HFF-Myc (cell line): ENCODE data around the gene FIGN.

Experiments used
- DNase-seq: peaks from one replicate; pipeline ENCODE4 v3.0.0-alpha.2; 2011; ENCODE audit warnings: low read depth; ENCODE audit errors: extremely low read depth
- H3K4me3 ChIP-seq: replicated peaks from 2 replicates; pipeline ENCODE4 v1.5.1; 2011; ENCODE audit warnings: low read depth, mild to moderate bottlenecking, control low read depth, low read length
- TF ChIP-seq, protein P1 (sequence below): IDR thresholded peaks from 2 replicates; pipeline ENCODE4 v1.5.1; 2012; ENCODE audit warnings: mild to moderate bottlenecking, low read depth, low read length, control low read depth; ENCODE audit errors: missing control alignments

FIGN gene

DNA sequence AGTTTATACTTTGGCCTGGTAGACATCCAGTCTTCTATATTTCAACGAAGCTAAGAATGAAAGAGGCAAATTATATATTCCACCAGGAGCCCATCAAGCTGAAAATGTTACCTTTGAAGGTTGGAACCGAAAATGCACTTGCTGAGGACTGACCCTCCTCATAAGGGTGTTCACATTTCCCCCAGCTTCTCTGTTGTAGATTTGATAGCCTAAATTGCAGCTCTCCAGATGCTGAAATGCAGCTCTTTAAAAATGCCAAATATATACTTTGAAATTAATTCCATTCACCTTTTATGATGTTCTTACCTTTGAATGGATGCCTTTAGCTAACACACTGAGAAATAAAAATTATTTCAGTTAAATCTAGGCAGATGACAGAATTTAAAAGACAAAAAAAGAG, 1.8 kb upstream of the FIGN start:
- TF ChIP-seq, protein P1, sequence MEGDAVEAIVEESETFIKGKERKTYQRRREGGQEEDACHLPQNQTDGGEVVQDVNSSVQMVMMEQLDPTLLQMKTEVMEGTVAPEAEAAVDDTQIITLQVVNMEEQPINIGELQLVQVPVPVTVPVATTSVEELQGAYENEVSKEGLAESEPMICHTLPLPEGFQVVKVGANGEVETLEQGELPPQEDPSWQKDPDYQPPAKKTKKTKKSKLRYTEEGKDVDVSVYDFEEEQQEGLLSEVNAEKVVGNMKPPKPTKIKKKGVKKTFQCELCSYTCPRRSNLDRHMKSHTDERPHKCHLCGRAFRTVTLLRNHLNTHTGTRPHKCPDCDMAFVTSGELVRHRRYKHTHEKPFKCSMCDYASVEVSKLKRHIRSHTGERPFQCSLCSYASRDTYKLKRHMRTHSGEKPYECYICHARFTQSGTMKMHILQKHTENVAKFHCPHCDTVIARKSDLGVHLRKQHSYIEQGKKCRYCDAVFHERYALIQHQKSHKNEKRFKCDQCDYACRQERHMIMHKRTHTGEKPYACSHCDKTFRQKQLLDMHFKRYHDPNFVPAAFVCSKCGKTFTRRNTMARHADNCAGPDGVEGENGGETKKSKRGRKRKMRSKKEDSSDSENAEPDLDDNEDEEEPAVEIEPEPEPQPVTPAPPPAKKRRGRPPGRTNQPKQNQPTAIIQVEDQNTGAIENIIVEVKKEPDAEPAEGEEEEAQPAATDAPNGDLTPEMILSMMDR: no peak
- no peak for DNase-seq
- no peak overlapping the region for H3K4me3 ChIP-seq

DNA sequence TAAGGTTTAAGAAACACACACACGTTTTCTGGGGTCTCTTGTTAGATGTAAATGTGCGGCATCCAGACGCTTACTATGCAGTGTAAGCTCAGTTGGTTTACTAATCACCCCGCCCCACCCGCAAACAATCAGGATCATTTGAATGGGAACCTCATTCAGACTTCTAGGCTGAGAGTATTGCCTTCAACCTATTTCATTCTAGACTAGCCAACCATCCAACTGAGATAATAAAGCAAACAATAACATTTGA, 1.3 kb upstream of the FIGN start:
- H3K4me3 ChIP-seq: peak overlapping the region; percentile 64
- TF ChIP-seq, protein P1: no peak
- DNase-seq: no peak

DNA sequence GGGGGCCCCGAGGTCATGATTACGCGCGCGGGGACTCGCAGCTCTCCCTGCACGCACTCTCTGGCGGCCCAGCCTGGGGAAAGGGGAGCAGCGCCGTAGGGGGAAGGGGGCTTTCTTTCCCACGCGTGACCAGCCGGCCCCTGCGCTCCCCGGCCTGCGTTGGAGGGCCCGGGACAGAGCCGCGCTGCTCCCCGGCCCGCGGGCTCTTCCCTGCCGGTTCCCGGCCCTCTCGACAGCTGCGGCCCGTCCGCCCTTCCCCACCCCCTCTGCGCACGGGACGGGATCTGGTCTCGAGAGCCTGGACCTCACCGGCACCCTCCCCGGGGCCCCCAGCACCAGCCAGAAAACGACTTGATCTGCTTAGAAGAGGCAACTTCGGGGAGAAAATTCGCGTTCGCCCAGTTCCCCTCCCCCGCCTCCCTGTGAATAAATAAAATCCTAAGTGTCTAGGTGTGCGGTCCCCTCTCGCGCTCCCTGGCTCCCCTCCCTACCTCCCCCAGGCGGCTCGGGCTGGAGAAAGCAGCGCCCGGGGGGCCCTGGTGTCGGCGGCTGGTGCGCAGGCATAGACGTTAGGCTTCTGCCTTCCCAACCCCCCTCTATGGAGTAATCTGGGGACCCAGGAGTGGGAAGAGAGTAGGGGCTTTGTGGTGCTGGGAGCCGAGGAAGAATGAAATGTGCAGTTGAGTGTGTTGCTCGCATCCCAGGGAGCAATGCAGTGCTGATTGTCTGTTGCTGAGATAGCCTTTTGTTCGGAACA, 803 bp upstream of the FIGN start:
- H3K4me3 ChIP-seq: peak overlapping the region; percentile 64
- TF ChIP-seq, protein P1: no peak
- no peak for DNase-seq

DNA sequence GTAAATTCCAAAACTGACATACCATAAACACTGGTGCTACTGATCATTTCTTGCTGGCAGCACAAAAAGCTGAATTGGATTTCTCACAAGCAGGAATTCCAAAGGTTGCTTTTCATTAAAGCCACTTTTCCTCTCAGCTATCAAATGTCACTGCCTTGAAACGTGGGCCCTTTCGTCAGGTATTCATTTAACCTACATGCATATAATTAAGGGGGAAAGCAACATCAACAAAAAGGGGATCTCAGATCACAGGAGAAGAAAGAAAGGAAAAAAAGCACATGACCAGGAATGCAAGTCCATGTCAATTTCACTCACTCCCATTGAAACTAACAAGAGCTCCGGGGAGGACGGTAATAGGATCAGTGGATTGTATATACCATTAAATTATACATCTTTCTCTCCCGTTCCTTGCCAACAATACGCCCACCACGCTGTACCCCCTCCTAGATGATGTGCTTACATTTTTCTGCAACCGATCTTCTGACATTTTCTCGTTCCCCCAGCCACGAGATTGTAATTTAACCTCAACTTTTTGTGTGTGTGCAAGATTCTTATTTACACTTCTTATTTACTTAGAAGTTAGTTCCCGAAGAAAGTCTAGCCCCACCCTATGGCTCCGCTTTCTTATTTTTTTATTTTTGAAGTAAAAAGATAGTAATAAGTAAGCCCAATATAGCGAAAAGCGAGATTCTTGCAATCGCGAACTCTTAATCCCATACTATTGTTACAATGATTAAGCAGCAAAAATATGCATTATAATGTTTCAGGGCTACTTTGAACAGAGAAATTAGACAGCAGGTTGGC, 725 bp downstream of the FIGN start:
- no peak for DNase-seq
- TF ChIP-seq, protein P1: no peak
- H3K4me3 ChIP-seq: peak overlapping the region; percentile 64

DNA sequence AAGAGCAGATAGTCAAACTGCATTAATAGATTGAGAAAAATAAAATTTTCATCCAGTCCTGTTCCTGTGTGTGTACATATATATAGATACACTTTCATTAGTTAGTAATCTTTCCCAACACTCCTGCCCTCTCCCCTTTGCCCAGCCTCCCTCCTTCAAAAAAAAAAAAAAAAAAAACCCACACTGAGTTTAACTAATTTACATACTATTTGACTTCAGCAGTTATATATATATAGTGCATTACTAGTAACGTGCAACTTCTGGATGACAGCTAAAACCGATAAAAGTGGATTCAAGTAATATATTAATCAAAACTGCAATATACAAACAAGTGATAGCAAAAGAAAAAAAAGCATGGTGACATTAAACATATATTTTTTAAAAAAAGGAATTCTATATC, 1.4 kb downstream of the FIGN start:
- TF ChIP-seq, protein P1: no peak
- no peak for DNase-seq
- H3K4me3 ChIP-seq: peak overlapping the region; percentile 64

DNA sequence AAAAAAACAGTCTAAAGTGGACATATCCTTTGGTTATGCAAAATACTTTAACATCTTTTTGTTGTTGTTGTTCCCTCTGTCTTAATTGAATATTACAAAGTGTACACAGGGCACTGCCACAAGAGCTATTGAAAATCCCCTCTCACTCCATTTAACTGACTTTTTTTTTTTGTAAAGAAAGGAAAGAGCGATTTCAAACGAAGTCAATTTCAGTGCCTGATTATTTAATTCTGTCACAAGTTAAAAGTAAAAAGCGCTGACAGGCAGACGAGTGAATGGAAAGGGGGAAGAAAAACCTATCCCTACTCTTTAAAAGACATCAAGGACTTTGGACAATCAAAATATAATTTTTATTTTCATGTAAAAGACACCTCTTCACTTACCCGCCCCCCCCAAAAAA, 1.9 kb downstream of the FIGN start:
- peak overlapping the region; percentile 64; the same call in 1 of the 2 replicates for H3K4me3 ChIP-seq
- TF ChIP-seq, protein P1: no peak

More for the DNA sequence above, 1.9 kb downstream of the FIGN start:
- no peak for DNase-seq
